ENCODE measurements around the gene BZW2. TPM values are rescaled to one million over a fixed set of nuclear protein-coding genes. Genes with fewer than 3 reads are reported as not detected.
A peak's percentile ranks its signal among the peaks of the same experiment; 100 is the strongest.

The BZW2 gene
- total RNA-seq, 1 donor from 2014 or later, result 61.4 TPM

- no peaks in the 10 kb centered on the region for H3K27me3 ChIP-seq
- H3K4me3 ChIP-seq, result no peak overlapping the region
- intact Hi-C loops (cut with DNase I), result no loop called here
- DNase-seq (ENCODE audit: extremely low spot score in 2 of 2), result no peak
- TF ChIP-seq POLR2AphosphoS5 (IDR thresholded peaks at IDR 0.05; ENCODE audit: insufficient read depth in 1 of 2, low read depth in 1 of 2), result no peak
- no peak for TF ChIP-seq POLR2A (IDR thresholded peaks at IDR 0.05)
- TF ChIP-seq, protein P1, sequence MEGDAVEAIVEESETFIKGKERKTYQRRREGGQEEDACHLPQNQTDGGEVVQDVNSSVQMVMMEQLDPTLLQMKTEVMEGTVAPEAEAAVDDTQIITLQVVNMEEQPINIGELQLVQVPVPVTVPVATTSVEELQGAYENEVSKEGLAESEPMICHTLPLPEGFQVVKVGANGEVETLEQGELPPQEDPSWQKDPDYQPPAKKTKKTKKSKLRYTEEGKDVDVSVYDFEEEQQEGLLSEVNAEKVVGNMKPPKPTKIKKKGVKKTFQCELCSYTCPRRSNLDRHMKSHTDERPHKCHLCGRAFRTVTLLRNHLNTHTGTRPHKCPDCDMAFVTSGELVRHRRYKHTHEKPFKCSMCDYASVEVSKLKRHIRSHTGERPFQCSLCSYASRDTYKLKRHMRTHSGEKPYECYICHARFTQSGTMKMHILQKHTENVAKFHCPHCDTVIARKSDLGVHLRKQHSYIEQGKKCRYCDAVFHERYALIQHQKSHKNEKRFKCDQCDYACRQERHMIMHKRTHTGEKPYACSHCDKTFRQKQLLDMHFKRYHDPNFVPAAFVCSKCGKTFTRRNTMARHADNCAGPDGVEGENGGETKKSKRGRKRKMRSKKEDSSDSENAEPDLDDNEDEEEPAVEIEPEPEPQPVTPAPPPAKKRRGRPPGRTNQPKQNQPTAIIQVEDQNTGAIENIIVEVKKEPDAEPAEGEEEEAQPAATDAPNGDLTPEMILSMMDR (IDR thresholded peaks at IDR 0.05), result no peak
- peaks cover 16% of the 10 kb centered on the region for H3K4me1 ChIP-seq
- no peaks in the 10 kb centered on the region for H3K36me3 ChIP-seq
- H3K27ac ChIP-seq, result no peak overlapping the region
- H3K9me3 ChIP-seq, result no peaks in the 10 kb centered on the region
Measured at GRCh38 chr7:16630654-16631053, 15.3 kb upstream of the BZW2 start.

- TF ChIP-seq, protein P1 (IDR thresholded peaks at IDR 0.05), result no peak
- TF ChIP-seq POLR2AphosphoS5 (IDR thresholded peaks at IDR 0.05; ENCODE audit: insufficient read depth in 1 of 2, low read depth in 1 of 2), result peak in 1 of 2 donors; percentile 35
- no peaks in the 10 kb centered on the region for H3K36me3 ChIP-seq
- H3K4me1 ChIP-seq, result peaks cover 34% of the 10 kb centered on the region
- no peaks in the 10 kb centered on the region for H3K27me3 ChIP-seq
- no peak overlapping the region for H3K4me3 ChIP-seq
- no peak for DNase-seq (ENCODE audit: extremely low spot score in 2 of 2)
- peak overlapping the region; percentile 22 for H3K27ac ChIP-seq
- intact Hi-C loops (cut with DNase I), result no loop called here
- H3K9me3 ChIP-seq, result no peaks in the 10 kb centered on the region
Measured at GRCh38 chr7:16634271-16634738, 11.7 kb upstream of the BZW2 start.

- intact Hi-C loops (cut with DNase I), result no loop called here
- no peaks in the 10 kb centered on the region for H3K36me3 ChIP-seq
- H3K9me3 ChIP-seq, result no peaks in the 10 kb centered on the region
- no peaks in the 10 kb centered on the region for H3K27me3 ChIP-seq
- peaks cover 41% of the 10 kb centered on the region for H3K4me1 ChIP-seq
- no peak overlapping the region for H3K4me3 ChIP-seq
- no peak overlapping the region for H3K27ac ChIP-seq
- TF ChIP-seq POLR2A (IDR thresholded peaks at IDR 0.05) (no peak), POLR2AphosphoS5 (IDR thresholded peaks at IDR 0.05; ENCODE audit: insufficient read depth in 1 of 2, low read depth in 1 of 2) (no peak)
- TF ChIP-seq, protein P1 (IDR thresholded peaks at IDR 0.05), result no peak
- no peak for DNase-seq (ENCODE audit: extremely low spot score in 2 of 2)
Measured at GRCh38 chr7:16636555-16637101, 9.4 kb upstream of the BZW2 start.

GRCh38 chr7:16637379-16637778 is 8.6 kb upstream of the BZW2 start:
- H3K4me3 ChIP-seq, result no peak overlapping the region
- no peak overlapping the region for H3K27ac ChIP-seq
- no peak for DNase-seq (ENCODE audit: extremely low spot score in 2 of 2)
- peaks cover 44% of the 10 kb centered on the region for H3K4me1 ChIP-seq
- H3K36me3 ChIP-seq, result no peaks in the 10 kb centered on the region
- TF ChIP-seq, protein P1 (IDR thresholded peaks at IDR 0.05), result no peak
- TF ChIP-seq POLR2AphosphoS5 (IDR thresholded peaks at IDR 0.05; ENCODE audit: insufficient read depth in 1 of 2, low read depth in 1 of 2) (no peak), POLR2A (IDR thresholded peaks at IDR 0.05) (no peak)
- no peaks in the 10 kb centered on the region for H3K27me3 ChIP-seq
- intact Hi-C loops (cut with DNase I), result no loop called here
- no peaks in the 10 kb centered on the region for H3K9me3 ChIP-seq

Data from vagina (tissue), 2 donors.